Smooth muscle cell (in vitro differentiated cells): Measurements from ENCODE around the gene PSENEN. TPM values are rescaled to one million over a fixed set of nuclear protein-coding genes. Genes with fewer than 3 reads are reported as not detected.

Experiments used
- DNase-seq: peaks from one replicate; lab custom pipeline; 2025; ENCODE audit not compliant: unreplicated experiment; lab: John Stamatoyannopoulos, UW
- H2AFZ ChIP-seq: fragments of 200-600 bp; sonication (generic); 2 replicates; pipeline ENCODE4 v1.6.0; 2016; ENCODE audit warnings: antibody characterized with exemption, low read depth, mild to moderate bottlenecking
- H3F3A ChIP-seq: fragments of 200-600 bp; sonication (generic); 2 replicates; pipeline ENCODE4 v1.6.0; 2017; ENCODE audit warnings: antibody characterized with exemption, low read depth
- H3K27ac ChIP-seq: fragments of 200-600 bp; sonication (generic); 2 replicates; pipeline ENCODE4 v1.5.1; 2016; ENCODE audit warnings: low read depth, mild to moderate bottlenecking
- H3K27me3 ChIP-seq: fragments of 200-600 bp; sonication (generic); 2 replicates; pipeline ENCODE4 v1.6.1; 2016; ENCODE audit warnings: low read depth, mild to moderate bottlenecking
- H3K36me3 ChIP-seq: fragments of 200-600 bp; sonication (generic); 2 replicates; pipeline ENCODE4 v1.5.1; 2016; ENCODE audit warnings: low read depth
- H3K4me1 ChIP-seq: fragments of 200-600 bp; sonication (generic); 2 replicates; pipeline ENCODE4 v1.5.1; 2016; ENCODE audit warnings: low read depth
- H3K4me2 ChIP-seq: fragments of 200-600 bp; sonication (generic); 2 replicates; pipeline ENCODE4 v1.6.0; 2016; ENCODE audit warnings: mild to moderate bottlenecking
- H3K4me3 ChIP-seq: fragments of 200-600 bp; sonication (generic); 2 replicates; pipeline ENCODE4 v1.5.1; 2016; ENCODE audit warnings: mild to moderate bottlenecking
- H3K79me2 ChIP-seq: fragments of 200-600 bp; sonication (generic); 2 replicates; pipeline ENCODE4 v1.6.0; 2016; ENCODE audit warnings: low read depth, mild to moderate bottlenecking
- H3K9ac ChIP-seq: fragments of 200-600 bp; sonication (generic); 2 replicates; pipeline ENCODE4 v1.6.0; 2016; ENCODE audit warnings: low read depth
- H3K9me3 ChIP-seq: fragments of 200-600 bp; sonication (generic); replicated peaks from 2 replicates; pipeline ENCODE4 v1.5.1; 2016; ENCODE audit warnings: low read depth
- H4K20me1 ChIP-seq: fragments of 200-600 bp; sonication (generic); 2 replicates; pipeline ENCODE4 v1.6.0; 2016; ENCODE audit warnings: low read depth
- WGBS: methylation state at CpG from one replicate; pipeline ENCODE4 v1.1.7; 2016; ENCODE audit warnings: low lambda C conversion rate; 5-methylcytosine and 5-hydroxymethylcytosine counted together
- polyA plus RNA-seq: library from polyadenylated mRNA; unstranded; fragments of >200 nt; fragmentation: Nextera tagmentation; extraction: Ambion mirVana; gene quantifications from 2 replicates; pipeline ENCODE4 v1.2.1, GENCODE V29; 2016
- total RNA-seq: library from RNA; depleted of rRNA; stranded (reverse); fragments of >200 nt; gene quantifications from 2 replicates; pipeline ENCODE4 v1.2.3, GENCODE V29; 2014
- TF ChIP-seq, protein P1 (sequence below): fragments of 200-600 bp; sonication (generic); IDR thresholded peaks from 2 replicates; pipeline ENCODE4 v1.5.1; 2017; ENCODE audit warnings: borderline replicate concordance, mild to moderate bottlenecking, antibody characterized with exemption; ENCODE audit not compliant: insufficient read depth, poor library complexity, severe bottlenecking

PSENEN gene
- total and polyA plus RNA-seq, 2 experiments from 2014 or later = 65.4 to 137 TPM

DNA sequence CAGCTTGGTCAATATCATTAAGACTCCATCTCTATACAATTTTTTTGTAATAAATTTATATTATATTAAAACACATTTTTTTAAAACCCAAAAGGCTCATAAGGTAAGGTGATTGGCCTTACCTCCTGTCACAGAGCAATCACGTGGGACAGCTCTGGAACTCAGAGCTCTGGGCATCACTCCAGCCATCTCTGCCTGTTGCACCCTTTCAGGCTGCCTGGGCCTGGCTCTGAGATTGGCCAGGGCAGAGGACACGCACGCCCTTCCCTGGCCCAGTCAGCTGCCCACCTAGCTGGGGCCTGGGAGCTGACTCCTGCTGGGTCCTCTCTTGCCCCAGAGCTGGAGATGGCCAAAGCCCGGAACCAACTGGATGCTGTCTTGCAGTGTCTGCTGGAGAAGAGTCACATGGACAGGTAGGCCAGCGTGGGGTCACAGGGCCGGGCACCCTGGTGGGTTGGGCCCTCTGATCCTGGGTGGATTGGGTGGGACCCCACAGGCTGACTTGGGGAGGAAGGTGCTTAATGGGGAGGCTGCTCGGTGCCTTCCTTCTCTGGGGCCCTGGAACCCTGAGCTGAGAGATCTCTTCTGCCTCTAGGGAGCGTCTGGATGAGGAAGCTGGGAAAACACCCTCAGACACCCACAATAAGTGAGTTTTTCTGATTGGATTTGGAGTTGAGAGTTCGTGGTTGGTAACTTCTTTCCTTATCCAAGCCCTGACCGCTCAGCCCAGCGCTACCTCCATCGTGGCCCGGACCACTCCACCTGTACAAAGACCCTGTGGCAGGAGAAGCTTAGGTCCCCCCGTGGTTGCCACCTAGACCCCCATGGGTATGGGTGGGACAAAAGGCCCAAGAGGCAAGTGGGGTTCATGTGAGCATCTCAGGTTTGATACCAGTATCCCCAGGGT, 6.6 kb downstream of the PSENEN start:
- Histone ChIP-seq H3K4me1 (peaks cover 22% of the 10 kb centered on the region), H2AFZ (no peak overlapping the region), H3K9me3 (no peaks in the 10 kb centered on the region), H3K27me3 (no peaks in the 10 kb centered on the region), H3K79me2 (peaks cover 31% of the 10 kb centered on the region), H3K27ac (no peak overlapping the region), H3K9ac (no peak overlapping the region), H4K20me1 (peaks cover 11% of the 10 kb centered on the region), H3K4me2 (no peak overlapping the region), H3K36me3 (no peaks in the 10 kb centered on the region), H3F3A (peaks cover 26% of the 10 kb centered on the region), H3K4me3 (no peak overlapping the region)
- TF ChIP-seq, protein P1, sequence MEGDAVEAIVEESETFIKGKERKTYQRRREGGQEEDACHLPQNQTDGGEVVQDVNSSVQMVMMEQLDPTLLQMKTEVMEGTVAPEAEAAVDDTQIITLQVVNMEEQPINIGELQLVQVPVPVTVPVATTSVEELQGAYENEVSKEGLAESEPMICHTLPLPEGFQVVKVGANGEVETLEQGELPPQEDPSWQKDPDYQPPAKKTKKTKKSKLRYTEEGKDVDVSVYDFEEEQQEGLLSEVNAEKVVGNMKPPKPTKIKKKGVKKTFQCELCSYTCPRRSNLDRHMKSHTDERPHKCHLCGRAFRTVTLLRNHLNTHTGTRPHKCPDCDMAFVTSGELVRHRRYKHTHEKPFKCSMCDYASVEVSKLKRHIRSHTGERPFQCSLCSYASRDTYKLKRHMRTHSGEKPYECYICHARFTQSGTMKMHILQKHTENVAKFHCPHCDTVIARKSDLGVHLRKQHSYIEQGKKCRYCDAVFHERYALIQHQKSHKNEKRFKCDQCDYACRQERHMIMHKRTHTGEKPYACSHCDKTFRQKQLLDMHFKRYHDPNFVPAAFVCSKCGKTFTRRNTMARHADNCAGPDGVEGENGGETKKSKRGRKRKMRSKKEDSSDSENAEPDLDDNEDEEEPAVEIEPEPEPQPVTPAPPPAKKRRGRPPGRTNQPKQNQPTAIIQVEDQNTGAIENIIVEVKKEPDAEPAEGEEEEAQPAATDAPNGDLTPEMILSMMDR = no peak
- WGBS = 96% methylated on average over 14 of the region's 14 CpGs
- DNase-seq = no peak

DNA sequence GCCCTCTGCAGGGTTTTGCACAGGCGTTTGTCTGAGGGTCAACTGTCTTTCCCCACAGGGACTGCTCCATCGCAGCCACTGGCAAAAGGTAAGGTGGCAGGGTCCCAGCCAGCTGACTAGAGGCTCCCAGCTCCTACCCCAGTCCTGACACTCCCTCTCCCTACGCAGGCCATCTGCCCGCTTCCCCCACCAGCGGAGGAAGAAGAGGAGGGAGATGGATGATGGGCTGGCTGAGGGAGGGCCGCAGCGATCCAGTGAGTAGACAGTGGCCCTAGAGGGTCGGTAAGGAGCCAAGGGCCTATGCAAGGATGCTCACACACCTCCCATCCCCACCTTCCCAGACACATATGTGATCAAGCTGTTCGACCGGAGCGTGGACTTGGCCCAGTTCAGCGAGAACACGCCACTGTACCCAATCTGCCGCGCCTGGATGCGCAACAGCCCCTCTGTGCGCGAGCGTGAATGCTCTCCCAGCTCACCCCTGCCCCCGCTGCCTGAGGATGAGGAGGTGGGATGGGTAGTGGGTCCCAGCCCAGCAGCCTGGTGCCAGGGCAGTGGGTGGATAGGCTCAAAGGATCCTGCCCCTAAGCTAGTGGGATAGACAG, 7.4 kb downstream of the PSENEN start:
- H3K4me1 ChIP-seq = peaks cover 23% of the 10 kb centered on the region
- TF ChIP-seq, protein P1 = no peak
- H3K27ac ChIP-seq = no peak overlapping the region
- H2AFZ ChIP-seq = no peak overlapping the region
- H3K4me2 ChIP-seq = no peak overlapping the region
- no peaks in the 10 kb centered on the region for H3K36me3 ChIP-seq
- no peak overlapping the region for H3K9ac ChIP-seq
- H3F3A ChIP-seq = peaks cover 27% of the 10 kb centered on the region
- H4K20me1 ChIP-seq = peaks cover 11% of the 10 kb centered on the region
- H3K9me3 ChIP-seq = no peaks in the 10 kb centered on the region
- peaks cover 24% of the 10 kb centered on the region for H3K79me2 ChIP-seq
- no peak for DNase-seq
- no peak overlapping the region for H3K4me3 ChIP-seq
- 95% methylated on average over 20 of the region's 20 CpGs for WGBS
- H3K27me3 ChIP-seq = no peaks in the 10 kb centered on the region

DNA sequence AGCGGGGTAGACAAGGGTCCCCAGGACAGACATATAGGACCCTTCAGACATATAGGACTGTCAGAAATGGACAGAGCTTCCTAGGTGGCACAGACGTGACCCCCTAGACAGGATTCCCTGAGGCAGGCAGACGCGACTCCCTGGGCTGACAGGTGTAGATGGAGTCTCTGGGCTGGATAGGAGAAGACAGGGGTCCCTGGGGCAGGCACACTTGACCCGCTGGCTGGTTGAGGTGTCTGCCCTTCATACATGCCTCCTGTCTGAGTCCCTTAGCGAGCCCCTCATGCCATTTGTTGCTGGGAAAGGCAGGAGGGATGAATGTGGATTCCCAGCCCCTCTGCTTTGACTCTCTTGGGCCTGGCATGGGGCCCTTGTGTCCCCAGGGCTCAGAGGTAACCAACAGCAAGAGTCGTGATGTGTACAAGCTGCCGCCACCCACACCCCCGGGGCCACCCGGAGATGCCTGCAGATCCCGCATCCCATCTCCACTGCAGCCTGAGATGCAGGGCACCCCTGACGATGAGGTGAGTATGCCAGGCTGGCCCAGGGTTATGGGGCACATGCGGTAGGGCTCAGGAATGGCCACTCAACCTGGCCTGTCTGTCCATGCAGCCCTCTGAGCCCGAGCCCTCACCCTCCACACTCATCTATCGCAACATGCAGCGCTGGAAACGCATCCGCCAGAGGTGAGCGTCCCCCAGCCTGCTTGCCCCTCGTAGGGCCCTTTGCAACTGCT, 8.4 kb downstream of the PSENEN start:
- WGBS = 90% methylated on average over 20 of the region's 20 CpGs
- H3K4me1 ChIP-seq = peaks cover 26% of the 10 kb centered on the region
- peaks cover 25% of the 10 kb centered on the region for H3K79me2 ChIP-seq
- no peak overlapping the region for H3K27ac ChIP-seq
- peaks cover 12% of the 10 kb centered on the region for H4K20me1 ChIP-seq
- no peak overlapping the region for H3K4me3 ChIP-seq
- DNase-seq = no peak
- no peaks in the 10 kb centered on the region for H3K27me3 ChIP-seq
- peaks cover 27% of the 10 kb centered on the region for H3F3A ChIP-seq
- no peaks in the 10 kb centered on the region for H3K36me3 ChIP-seq
- TF ChIP-seq, protein P1 = no peak
- H3K9ac ChIP-seq = no peak overlapping the region
- no peak overlapping the region for H3K4me2 ChIP-seq
- no peaks in the 10 kb centered on the region for H3K9me3 ChIP-seq
- H2AFZ ChIP-seq = no peak overlapping the region
